HG03103 (cell line): ENCODE measurements around the gene LMO1.

Experiments
- ATAC-seq: cut with Tn5 transposase; IDR thresholded peaks from one replicate; pipeline ENCODE4 v1.9.1; 2021; ENCODE audit warnings: low read depth; ENCODE audit not compliant: unreplicated experiment

LMO1 gene

GRCh38 chr11:8209208-8209807 lies 54.4 kb downstream of the LMO1 start:
- no peak for ATAC-seq

DNA sequence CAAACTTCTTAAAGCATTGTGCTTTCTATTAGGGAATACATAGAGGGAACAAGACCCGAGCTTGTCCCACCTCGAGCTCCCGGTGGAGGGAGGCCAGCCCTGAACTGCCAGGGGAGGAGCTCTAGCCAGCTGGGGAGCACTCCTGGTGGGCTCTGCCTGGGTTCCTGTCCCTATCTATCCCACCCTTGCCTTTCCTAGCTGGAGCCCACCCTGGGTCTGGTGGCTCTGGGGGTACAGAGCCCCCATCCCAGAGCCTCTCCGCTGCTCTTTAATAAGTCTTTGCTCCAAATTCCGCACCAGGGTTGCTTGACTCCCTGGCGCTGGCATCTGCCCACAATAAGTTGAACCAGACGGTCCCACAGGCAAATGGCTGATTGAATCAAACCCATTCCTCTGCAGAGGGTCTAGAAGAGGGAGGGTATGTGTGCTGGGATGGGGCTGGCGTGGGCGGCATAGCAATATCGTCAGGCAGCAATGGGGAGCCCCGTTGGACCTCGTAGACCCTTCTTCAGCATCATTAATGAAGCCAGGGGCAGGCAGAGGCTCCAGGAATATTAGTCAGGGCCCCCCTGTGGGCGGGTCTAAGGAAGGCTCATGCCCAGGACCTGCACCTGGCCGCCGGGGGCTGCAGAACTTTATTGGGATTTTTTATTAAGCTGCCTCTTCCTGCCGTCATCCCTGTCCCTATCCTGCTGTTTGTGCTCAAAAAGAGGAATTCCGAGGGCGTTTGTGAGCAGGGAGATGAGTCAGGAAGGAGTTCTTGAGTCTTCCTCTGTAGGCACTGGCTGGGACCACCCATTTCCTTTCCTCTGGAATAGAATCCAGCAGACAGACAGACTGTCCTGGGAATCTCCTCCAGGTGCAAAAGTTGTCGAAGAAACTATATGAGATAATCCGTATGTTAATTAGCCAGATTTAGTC lies 56.3 kb downstream of the LMO1 start:
- ATAC-seq = no peak

- ATAC-seq = no peak
These were observed 57.2 kb downstream of the LMO1 start for GRCh38 chr11:8206251-8207079.

- no peak for ATAC-seq
These were observed 58.1 kb downstream of the LMO1 start for GRCh38 chr11:8205566-8205965.

- ATAC-seq = no peak
These were observed 59.1 kb downstream of the LMO1 start for GRCh38 chr11:8204596-8204995.

DNA sequence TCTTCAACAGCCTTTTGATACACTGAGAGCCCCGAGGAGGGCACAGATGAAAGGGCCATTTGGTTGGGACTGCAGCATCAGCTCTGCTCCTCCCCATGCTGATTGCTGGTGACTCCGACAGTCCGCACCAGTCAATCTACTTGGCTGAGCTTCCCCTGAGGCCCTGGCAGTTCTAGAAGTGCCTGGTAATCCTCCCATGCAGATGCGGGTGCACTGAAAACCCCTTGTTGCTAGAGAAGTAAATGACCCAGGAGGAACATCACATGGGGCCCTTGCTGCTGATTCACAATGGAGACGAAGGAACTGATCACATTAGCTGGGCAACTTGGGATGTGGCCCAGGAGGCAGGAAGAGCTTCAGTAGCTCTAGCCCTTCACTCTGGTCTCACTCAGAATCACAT lies 59.7 kb downstream of the LMO1 start:
- ATAC-seq = no peak

DNA sequence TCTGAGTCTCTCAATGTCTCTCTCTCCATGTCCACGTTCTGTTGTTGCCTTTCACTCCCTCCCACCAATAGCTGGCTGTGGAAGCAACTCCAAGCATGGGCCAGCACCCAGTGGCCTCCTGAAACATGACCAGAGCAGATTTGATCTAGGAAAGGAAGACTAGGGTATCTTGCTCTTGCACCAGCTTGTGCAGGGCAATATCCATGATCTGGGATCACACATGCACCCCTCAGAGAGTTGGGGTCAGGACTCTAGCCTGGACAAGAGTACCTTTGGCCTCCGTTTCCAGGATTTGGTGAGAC lies 60.3 kb downstream of the LMO1 start:
- no peak for ATAC-seq

GRCh38 chr11:8202516-8203413 lies 60.9 kb downstream of the LMO1 start:
- ATAC-seq = no peak

DNA sequence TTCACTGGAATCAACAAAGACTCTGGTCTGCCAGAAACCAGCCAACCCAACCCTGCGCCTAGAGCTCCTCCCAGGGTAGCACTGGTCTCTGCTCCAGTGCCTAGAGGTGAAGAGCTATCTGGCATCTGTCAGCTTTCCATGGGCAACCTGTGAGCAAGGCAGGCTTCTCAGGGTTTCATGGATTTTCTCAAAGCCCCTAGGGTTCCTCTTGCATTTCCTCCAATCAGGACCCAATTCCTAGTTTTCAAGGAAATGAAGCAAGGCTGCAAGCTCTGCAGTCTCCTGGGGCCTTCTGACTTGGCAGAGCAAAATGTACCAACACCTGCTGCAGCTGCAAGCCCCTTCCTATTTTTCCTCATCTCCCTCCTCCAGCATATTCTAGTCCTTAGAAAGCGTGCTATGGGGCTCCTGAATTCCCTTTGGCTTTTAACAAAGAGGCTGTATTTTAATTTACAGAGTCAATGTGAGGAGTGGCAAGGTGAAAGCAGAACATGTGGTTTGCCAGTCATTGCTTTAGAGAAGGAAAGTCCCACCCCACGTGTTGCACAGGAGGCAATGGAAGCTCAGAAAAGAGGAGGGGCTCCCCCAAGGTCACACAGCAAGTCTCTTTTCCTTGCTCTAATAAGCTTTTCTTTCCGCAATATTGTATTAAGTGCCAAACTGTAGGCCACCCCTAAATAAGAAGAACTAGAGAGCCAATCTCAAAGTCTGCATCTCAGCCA lies 61.9 kb downstream of the LMO1 start:
- no peak for ATAC-seq

DNA sequence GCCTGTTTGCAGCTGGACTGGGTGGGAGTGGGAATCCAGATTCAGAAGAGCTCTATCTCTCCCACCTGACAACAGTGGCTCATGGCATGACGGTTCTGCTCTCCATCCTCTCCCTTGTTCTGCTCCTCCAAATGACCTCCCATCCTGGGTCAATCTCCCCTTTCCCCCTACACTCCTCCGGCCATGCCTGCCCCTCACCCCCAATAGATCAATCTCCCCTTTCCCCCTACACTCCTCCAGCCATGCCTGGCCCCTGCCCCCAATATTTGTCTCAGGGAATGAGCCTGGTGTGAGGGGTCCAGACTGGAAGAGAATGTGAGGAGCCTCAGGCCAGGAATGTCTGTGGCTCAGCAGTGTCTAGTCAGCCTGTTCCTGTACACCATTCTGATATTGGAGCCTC lies 64.0 kb downstream of the LMO1 start:
- ATAC-seq = no peak

DNA sequence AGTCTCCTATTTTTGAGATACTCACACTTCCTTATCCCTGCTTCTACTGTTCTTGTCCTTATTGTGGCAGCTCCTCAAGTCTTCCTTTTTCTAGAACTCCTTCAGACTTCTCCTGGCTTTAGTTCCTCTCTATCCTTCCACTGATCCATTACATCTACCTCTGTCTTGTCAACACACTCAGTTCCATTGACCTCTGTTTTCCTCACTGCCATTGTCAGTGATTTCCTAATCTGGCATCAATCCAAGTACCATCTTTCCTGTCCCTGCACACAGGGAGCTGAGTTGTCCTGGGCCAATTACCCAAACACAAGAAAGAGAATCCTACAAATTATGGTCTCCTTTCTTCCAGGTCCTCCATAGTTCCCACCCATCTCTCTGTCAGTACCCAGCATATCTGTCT lies 66.9 kb downstream of the LMO1 start:
- ATAC-seq = no peak

DNA sequence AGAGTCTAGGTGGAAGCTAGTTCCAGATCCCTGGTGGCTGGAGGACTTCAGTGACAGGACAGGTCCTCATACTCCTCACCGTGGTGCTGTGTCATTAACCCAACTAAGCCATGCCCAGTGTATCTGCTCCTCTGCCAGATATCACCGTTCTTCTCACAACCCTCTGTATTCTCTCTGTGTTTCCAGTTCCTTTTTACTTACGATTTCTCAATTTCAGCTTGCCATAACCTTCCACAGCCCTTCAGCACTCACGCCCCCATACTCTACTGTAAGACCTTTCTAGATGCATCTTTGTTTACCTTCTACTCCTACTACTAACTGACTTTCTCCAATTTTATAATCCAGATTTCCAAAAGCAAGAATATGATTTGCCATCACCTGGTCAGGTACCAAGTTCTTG lies 68.7 kb downstream of the LMO1 start:
- no peak for ATAC-seq

- no peak for ATAC-seq
These were observed 70.8 kb downstream of the LMO1 start for GRCh38 chr11:8192896-8193209.

DNA sequence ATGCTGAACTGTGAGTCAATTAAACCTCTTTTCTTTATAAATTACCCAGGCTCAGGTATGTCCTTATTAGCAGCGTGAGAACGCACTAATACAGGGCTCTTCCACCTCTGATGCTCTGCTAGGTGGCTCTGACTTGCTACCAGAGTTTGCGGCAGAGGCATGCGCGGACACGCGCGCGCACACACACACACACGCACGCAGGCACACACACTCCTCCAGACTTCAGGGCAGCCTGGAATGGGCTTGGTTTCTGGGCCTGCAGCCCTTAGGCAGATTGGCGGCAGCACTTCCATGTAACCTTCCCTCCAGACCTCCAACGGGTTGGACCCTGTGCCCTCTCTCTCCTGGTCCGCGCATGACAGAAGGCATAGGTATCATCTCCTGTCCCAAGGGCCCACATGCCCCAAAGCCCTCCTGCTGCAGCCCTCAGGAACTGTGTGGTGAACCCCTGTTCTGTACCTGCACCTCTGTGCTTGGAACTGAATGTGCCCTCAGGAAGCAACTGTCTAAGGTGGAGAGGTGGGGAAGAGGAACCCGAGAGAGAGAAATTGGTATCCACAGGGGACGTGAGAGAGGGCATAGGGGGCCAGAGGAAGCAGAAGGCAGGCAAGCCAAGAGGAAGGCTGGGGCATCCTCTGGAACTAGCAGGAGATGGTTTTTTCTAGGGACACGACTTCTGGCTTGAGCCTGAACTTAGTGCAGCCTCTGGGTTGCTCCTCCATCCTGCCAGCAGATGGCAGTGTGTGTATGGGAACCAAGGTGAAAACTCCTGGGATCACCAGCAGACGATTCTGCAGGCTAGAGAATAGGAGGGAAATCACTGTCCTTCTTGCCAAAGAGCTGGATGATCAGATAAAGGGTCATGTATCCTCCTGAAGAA lies 71.4 kb downstream of the LMO1 start:
- no peak for ATAC-seq

DNA sequence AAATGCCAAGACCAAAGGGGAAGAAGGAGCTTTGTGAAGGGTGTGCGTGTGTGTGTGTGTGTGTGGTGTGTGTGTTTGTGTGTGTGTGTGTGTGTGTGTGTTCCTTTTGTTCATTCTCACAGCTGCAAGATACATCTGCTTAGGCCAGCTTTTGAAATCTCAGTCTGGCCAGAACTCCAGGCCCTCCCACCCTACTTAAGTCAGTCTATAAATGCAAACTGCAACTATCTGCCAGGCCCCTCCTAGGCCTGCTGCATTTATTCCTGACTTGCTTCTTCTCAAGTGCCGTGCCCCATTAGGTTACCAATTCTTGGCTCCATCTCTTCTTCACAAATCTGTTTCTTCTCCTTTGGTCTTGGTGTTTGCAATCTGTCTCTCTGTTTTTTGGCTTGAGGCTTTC lies 73.2 kb downstream of the LMO1 start:
- ATAC-seq = no peak

GRCh38 chr11:8186429-8186828 lies 77.2 kb downstream of the LMO1 start:
- ATAC-seq = no peak

DNA sequence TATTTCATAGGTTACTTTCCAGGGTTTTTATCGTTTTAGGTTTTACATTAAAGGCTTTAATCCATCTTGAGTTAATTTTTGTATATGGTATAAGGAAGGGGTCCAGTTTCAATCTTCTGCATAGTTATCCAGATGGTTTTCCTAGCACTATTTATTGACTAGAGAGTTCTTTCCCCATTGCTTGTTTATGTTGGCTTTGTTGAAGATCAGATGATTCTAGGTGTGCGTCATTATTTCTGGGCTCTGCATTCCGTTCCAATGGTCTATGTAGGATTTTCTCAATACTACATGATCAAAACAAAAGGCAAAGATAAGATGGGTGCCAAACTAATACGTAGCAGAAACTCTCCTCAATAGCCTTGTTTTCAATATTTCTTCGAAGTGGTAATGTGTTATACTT lies 80.6 kb downstream of the LMO1 start:
- ATAC-seq = no peak

DNA sequence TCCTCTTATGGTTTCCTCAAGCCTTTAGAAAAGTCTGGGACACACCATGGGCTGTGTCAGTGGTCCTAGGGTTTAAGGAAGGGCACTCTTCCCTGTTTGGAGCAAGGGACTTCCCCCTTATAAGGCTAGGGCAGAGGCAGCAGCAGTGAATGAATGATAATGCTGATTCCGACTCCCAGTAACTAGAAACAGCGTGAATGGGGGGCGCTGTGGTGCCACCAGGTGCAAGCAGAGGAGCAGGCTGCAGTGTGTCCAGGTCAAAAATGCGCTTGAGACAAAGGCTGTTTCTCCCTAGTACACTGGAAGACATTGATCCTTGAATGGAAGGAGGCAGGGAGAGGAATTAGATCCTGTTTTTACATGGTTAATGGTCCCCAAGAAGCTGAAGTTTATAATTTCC lies 83.2 kb downstream of the LMO1 start:
- ATAC-seq = no peak

GRCh38 chr11:8178297-8178696 lies 85.4 kb downstream of the LMO1 start:
- no peak for ATAC-seq
